CD4-positive, alpha-beta T cell treated with Interleukin-17A for 4 hours (primary cell): ENCODE measurements around the gene SLC16A11.
"Not testable (repeated sequence)": the region's sequence is repeated elsewhere in the genome, so short reads cannot be mapped to it uniquely, and the experiment has no call there.

Experiments
- DNase-seq: peaks from one replicate; pipeline ENCODE4 v3.0.0-alpha.2; 2020; ENCODE audit warnings: mixed read lengths

Gene SLC16A11

DNA sequence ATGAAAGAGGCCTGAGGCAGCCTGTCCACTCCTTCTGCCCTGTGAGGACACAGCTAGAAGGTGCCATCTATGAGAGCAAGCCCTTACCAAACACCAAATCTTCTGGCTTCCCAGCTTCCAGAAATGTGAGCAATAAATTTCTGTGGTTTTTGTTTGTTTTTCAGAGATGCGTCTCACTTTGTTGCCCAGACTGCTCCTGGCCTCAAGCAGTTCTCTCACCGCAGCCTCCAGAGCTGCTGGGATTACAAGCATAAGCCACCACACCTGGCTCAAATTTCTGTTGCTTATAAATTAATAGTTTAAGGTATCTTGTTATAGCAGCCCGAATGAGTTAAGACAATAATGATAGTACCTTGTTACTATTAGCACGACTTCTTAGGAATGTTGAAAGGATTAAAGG lies 12.5 kb upstream of the SLC16A11 start:
- DNase-seq = no peak

DNA sequence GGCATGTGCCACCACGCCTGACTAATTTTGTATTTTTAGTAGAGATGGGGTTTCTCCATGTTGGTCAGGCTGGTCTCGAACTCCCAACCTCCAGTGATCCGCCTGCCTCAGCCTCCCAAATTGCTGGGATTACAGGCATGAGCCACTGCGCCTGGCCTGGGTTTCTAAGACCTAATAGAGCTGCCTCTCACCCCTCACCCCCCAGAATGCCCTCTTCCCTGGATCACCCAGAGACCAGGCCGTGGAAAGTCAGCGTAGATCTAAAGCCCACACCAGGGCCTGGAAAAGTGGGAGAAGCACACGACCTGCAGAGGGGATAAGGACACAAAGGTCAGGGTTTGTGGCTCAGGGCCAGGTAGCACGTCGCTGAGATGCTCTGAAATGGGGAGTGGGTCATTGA lies 6.7 kb upstream of the SLC16A11 start:
- not testable (repeated sequence) for DNase-seq

DNA sequence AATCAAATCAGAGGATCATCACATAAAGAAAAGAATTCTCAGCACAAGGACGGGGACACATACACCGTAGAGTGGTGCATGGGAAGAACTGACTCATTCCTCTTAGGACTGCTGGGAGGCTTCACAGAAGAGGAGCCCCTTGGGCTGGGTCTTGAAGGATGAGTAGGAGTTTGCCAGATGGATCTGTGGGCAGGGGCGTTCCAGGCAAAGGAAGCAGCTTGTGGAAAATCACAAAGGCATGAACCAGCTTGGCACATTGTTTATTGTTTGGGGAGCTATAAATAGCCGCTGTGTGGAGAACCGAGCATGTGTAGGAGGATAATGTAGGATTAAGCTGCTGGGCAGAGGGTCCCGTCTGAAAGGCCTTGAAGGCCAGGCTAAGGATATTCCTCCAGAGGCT lies 5.1 kb upstream of the SLC16A11 start:
- no peak for DNase-seq

DNA sequence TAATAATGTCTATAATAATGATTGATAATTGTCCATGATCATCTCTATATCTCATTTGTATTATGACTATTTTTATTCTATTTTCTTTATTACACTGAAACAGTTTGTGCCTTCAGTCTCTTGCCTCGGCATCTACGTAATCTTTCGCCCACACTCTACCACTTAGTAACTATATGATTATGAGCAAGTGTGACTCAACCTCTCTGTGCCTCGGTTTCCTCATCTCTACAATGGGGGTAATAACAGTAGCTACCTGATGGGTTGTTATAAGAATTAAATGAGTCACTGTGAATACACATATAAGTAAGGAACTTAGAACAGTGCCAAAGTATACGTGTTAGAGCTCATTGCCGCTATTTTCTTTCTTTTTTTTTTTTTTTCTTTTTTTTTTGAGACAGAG lies 3.7 kb upstream of the SLC16A11 start:
- DNase-seq = no peak

DNA sequence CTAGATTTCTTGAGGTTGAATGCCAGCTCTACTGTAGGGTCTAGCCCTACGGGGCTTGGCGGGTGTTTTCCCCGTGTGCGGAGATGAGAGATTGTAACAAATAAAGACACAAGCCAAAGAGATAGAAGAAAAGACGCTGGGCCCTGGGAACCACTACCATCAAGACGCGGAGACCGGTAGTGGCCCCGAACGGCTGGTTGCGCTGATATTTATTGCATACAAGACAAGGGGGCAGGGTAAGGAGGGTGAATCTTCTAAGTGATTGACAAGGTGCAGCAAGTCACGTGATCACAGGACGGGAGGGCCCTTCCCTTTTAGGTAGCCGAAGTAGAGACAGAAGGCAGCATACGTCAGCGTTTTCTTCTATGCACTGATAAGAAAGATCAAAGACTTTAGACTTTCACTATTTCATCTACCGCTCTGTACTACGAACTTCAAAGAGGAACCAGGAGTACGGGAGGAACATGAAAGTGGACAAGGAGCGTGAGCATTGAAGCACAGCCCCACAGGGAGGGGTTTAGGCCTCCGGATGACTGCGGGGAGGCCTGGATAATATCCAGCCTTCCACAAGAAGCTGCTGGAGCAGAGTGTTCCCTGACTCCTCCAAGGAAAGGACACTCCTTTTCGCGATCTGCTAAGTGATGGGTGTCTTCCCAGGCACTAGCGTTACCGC lies 3.0 kb upstream of the SLC16A11 start:
- peak; percentile 76 for DNase-seq

DNA sequence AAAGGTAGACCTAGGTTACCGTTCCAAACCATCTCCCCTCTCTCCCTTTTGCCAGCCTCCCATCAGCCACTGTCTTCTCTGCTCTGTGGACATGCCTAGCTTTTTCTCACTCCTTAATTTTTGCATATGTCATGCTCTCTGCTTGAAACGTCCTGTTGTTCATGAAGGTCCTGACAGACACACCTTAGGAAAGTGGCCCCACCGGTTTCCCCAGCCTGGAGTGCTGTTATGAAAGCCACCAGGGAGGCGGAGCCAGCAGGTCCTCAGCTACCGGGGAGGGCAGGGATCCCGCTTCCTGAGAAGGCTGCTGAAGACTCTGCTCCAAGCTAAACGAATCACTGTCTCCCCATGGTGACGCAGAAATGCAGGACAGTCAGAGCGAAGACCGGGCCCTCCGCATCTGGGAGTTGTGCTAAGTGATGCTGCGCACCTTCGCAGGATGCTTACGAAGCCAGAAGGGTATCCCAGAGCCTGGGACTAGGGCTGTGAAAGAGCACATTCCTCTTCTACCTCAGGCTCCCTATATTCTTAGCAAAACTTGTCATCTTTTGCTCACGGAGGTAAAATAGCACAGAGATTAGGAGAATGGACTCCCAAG lies 2.3 kb upstream of the SLC16A11 start:
- peak; percentile 68 for DNase-seq

DNA sequence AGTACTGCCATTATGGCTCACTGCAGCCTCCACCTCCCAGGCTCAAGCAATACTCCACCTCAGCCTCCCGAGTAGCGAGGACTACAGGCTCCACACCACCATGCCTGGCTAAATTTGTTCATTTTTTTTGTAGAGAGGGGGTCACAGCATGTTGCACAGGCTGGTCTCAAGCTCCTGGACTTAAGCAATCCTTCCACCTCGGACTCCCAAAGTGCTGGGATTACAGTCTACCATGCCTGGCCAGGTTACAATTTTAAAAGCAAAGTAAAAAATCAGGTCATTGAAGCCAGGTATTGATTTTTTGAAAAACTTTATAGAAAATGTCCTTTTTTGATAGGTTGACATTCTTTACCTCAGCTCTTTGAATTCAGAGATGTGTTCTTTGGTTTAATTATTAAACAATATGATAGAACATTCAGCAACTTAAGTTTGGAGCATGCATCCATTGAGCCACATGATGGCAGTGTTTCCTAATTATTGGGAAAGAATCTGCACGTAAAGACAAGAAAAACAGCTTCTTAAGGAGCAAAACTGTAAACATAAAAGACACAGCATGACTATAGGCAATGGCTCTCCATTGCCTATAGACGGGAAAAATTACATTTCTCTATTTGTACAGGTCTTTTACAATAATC lies 1.7 kb upstream of the SLC16A11 start:
- peak; percentile 58 for DNase-seq

DNA sequence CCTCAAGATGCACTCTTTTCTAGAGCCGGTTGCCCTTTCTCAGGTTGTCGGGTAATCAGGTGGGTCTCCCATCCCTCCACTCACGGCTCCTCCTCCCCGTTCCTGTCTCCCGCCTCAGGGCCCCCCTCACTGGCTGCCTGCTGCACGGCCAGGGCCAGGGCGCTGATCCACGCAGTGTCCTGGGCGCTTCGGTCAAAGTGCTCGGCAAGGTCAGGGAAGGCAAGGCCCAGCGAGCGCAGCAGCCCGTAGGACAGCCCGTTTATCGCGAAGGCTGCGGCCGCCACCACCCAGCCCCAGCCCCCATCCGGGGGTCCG lies 753 bp downstream of the SLC16A11 start:
- DNase-seq = no peak

DNA sequence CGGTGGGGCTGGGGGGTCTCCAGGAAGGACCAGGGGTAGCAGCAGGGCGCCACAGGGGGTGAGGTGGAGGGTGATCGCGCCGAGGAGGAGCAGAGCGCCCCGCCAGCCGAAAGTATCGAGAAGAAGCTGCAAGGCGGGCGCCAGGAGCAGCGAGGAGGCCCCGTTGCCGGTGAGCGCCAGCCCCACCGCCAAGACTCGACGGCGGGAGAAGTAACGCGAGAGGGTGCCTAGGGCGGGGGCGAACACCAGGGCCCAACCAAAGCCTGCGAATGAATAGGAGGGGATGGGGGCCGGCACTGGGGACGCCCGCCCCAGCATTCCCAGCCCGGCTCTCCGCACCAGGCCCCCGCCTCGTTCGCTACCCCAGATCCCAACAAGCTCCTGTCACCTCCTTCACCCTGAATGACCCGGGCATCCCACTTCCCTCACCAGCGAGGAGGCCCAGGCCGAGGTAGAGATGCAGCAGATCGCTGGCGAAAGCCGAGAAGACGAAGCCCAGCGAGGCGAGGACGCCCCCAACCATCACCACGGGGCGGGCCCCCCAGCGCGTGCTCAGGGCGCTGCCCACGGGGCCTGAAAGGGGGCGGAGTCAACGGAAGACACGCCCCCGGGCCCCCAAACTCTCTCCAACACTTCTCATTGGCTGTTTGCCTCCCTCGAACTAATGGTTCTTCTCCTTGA lies 1.3 kb downstream of the SLC16A11 start:
- peak; percentile 57 for DNase-seq

DNA sequence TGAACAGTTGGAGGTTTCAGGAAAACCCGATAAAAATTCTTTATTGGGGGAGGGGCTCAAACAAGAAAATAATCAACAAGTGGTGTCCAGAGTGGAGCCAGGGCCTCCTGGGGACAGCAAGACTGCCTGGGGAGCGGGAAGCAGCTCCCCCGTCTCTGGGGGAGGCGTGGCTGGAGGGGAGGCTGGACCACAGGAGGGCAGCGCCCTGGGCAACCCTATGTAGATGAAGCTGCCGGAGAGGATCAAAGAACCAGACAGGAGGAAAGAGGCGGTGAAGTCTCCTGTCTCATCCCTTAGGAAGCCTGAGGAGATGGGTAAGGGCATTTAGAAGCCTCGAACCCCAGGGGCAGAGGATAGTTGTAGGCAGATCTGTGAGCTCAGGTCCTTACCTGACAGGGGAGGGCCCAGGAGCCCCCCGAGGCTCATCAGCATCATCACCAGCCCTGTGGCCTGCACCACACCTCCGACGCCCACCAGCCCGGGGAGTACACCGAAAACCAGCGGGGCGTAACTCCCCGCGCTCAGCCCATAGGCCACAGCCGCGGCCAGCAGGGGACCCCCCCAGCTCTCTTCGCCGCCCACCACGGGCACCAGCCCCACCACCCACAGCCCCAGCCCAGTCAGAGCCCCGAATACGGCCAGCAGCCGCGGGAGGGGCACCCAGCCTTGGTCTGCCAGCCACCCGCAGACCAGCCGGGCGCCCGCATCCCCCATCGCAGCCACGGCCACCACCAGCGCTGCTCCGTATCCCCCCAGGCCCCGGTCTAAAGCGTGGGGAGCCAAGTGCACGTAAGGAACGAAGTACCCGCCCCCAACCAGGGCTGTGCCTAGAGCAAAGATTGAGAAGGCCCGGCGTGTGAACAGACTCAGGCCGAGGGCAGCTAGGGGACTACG lies 2.0 kb downstream of the SLC16A11 start:
- DNase-seq = no peak

DNA sequence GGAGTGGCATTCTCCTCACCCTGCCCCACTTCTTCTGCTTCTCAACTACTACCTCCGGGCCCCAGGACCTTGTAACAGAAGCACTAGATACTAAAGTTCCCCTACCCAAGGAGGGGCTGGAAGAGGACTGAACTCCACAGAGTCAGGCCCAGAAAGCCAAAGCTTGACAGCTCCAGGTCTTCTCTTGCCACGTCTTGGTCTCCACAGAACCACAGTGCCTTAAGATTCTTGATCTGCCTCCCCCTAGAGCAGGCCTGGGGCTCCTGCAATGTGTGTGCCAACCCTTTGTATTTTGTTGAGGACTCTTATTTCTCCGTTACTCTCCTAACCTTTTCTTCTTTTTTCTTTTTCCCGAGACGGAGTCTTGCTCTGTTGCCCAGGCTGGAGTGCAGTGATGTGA lies 4.1 kb downstream of the SLC16A11 start:
- DNase-seq = no peak

DNA sequence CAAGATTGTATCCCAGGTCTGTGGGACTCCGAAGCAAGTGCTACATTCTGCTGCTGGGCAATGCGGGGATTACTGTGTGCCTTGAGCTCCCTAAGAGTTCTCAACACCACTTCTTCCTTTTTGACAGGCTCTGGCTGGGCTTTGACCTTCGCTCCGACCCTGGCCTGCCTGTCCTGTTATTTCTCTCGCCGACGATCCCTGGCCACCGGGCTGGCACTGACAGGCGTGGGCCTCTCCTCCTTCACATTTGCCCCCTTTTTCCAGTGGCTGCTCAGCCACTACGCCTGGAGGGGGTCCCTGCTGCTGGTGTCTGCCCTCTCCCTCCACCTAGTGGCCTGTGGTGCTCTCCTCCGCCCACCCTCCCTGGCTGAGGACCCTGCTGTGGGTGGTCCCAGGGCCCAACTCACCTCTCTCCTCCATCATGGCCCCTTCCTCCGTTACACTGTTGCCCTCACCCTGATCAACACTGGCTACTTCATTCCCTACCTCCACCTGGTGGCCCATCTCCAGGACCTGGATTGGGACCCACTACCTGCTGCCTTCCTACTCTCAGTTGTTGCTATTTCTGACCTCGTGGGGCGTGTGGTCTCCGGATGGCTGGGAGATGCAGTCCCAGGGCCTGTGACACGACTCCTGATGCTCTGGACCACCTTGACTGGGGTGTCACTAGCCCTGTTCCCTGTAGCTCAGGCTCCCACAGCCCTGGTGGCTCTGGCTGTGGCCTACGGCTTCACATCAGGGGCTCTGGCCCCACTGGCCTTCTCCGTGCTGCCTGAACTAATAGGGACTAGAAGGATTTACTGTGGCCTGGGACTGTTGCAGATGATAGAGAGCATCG lies 5.6 kb downstream of the SLC16A11 start:
- no peak for DNase-seq

DNA sequence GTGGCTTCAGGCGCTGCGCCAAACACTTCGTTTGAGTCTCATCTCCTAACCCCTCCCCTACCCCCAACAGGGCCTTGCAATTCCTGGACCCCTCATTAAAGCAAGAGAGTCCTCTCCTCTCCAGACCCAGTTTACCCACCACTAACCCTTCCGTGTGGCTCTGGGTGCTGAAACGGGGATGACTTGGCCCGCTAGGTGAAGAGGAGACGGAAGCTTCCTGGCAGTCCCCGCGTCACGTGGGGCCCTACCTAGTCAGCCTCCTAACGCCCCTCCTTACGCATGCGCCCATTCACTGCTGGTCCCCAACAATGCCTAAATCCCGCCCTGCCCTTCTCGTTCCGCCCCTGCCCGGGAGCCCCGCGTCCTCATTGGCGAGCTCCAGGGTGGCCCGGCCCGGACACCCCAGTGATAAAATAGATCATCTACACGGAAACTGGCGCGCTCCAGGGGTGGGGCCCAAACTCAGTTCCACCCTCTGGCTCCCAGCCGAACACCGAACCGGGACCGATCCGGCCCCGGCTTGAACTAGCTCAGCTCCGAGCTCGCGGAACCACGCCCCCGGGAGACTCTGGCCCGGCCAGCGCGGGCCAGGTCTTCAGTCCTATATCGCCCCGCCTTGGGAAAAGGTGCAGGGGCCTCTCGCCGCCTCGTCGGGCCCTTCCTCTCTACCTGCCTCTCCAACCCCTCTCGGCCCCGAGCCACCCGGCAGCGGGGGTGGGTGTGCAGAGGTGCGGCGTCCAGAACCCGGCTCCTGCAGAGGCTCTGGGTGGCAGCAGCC lies 8.1 kb downstream of the SLC16A11 start, which contains the start of gene SLC16A13:
TSS of gene SLC16A13 (plus strand) at position 425 of the 778 bp plus-strand sequence. CDS start 368 bp downstream, outside the sequence.
- DNase-seq = peak; percentile 99

DNA sequence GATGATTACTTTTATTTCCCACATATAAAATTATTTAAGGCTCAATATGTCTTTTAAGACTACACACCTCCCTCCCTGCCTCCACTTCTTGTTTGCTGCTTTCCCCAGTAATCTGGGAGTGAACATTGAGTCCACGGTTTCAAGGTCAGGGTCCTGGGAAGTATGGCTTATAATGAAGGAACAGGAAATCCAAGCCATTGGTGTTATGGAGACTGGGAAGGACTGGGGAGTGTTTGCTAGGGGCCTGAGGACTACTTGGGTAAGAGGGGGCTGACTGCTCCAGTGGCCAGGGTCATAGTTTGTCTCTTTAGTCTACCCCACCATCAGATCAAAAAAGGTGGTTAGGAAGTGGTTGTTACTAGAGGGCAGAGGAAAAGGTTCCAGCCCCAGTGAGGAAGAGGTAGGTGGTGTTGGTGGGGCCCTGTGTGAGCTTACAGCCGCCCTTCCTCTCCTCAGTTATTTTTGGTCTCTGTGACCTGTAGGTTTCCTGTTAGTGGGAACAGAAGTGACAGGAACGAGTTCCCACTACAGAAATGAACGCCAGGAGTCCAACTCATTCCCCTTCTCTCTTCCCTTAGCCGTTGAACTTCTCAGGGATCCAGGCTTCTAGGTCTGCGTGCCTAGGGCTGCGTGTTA lies 8.8 kb downstream of the SLC16A11 start:
- DNase-seq = peak; percentile 62

DNA sequence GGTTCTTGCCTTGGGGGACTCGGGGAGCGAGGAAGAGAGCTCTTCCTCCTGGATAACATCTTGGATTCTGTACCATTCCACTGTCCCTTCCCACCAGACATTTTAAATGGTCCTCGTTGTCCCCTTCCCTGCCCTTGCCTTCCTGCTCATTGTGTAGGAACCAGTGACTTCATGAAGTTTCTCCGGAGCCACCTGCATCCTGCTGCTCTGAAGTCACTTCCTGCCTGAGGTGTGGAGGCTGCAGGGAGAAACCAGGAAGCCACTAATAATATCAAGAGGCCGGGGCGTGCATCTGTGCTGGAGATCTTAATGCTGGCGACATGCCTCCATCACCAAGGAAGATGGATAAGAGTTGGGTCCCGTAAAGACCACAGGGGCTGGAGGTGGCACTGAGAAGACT lies 14.2 kb downstream of the SLC16A11 start:
- DNase-seq = peak; percentile 63

DNA sequence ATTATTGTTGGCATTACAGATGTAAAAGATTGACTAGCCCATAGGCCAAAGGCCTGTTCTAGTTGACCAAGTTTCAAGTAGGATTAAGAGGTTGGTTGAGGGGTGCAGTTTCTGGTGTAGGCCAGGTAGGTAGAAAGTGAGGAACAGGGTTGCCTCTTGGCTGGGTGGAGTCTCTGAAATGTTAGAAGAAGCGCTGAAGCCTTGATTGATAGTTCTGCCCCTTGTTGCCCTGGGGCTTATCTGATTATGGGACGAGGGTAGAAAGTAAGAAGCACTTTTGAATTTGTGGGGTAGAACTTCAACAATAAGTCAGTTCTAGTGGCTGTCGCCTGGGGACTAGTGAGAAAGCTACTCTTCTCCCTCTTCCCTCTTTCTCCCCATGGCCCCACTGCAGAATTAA lies 14.8 kb downstream of the SLC16A11 start:
- DNase-seq = no peak

DNA sequence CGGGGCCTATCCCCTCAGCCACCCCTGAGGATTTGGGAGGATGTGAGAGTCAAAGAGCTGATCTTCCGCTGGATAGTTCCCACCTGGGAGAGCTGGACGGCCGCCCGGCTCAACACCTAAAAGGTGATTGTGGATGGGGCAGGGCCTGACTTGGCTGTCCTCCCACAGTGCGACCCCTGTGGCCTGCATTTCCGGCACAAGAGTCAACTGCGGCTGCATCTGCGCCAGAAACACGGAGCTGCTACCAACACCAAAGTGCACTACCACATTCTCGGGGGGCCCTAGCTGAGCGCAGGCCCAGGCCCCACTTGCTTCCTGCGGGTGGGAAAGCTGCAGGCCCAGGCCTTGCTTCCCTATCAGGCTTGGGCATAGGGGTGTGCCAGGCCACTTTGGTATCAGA lies 16.6 kb downstream of the SLC16A11 start:
- no peak for DNase-seq

DNA sequence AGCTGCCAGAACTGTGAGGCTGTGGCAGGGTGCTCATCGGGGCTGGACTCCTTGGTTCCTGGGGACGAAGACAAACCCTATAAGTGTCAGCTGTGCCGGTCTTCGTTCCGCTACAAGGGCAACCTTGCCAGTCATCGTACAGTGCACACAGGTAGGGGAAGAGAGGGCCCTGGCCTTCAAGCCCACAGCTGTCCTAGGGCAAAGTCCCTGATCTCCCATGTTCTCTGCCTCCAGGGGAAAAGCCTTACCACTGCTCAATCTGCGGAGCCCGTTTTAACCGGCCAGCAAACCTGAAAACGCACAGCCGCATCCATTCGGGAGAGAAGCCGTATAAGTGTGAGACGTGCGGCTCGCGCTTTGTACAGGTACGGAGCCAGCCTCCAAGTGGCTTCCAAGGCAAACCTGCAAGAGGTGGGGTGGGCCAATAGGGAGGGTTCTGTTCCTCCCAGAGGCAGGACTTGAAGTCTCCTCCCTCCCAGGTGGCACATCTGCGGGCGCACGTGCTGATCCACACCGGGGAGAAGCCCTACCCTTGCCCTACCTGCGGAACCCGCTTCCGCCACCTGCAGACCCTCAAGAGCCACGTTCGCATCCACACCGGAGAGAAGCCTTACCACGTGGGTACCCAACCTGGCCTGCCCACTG lies 17.3 kb downstream of the SLC16A11 start:
- DNase-seq = no peak

DNA sequence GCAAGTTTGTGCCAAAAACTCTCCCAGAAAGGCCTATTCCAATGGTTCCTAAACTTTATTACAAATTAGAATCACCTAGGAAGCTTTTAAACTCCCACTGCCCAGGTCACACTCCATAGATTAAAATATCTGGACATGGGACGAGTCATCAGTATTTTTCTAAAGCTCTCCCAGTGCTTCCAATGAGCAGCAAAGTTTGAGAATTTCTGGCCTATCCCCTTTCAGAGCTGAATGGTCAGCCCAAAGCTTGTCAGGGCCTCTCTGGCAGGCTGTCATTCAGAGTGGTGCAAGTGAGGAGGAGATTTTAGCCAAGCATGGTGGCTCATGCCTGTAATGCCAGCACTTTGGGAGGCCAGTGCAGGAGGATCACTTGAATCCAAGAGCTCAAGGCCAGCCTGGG lies 18.6 kb downstream of the SLC16A11 start:
- DNase-seq = no peak

DNA sequence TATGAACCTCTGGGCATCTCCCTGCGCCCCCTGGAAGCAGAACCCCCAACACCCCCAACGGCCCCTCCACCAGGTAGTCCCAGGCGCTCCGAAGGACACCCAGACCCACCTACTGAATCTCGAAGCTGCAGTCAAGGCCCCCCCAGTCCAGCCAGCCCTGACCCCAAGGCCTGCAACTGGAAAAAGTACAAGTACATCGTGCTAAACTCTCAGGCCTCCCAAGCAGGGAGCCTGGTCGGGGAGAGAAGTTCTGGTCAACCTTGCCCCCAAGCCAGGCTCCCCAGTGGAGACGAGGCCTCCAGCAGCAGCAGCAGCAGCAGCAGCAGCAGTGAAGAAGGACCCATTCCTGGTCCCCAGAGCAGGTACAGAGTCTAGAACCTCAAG lies 19.5 kb downstream of the SLC16A11 start:
- no peak for DNase-seq
